DOHH2 (cell line): ENCODE data around the gene IL36RN.

Source experiments
- H3F3A ChIP-seq: fragments of 200-600 bp; sonication (generic), shearing (Covaris generic); 2 replicates; pipeline ENCODE4 v1.6.0; 2016; ENCODE audit warnings: antibody characterized with exemption, mild to moderate bottlenecking; ENCODE audit not compliant: control insufficient read depth, insufficient read depth
- H3K27ac ChIP-seq: fragments of 200-600 bp; sonication (generic); 2 replicates; pipeline ENCODE4 v1.5.1; 2014; ENCODE audit warnings: low read depth, mild to moderate bottlenecking, low read length, moderate library complexity
- H3K27me3 ChIP-seq: fragments of 200-600 bp; sonication (generic); 2 replicates; pipeline ENCODE4 v1.6.1; 2014; ENCODE audit warnings: mild to moderate bottlenecking, low read length, mixed read lengths; ENCODE audit not compliant: control insufficient read depth
- H3K36me3 ChIP-seq: fragments of 200-600 bp; sonication (generic); 2 replicates; pipeline ENCODE4 v1.6.1; 2014; ENCODE audit warnings: mild to moderate bottlenecking, low read length, moderate library complexity, mixed read lengths; ENCODE audit not compliant: control insufficient read depth
- H3K4me1 ChIP-seq: fragments of 200-600 bp; sonication (generic); 2 replicates; pipeline ENCODE4 v1.6.1; 2014; ENCODE audit warnings: mild to moderate bottlenecking, low read length, mixed read lengths; ENCODE audit not compliant: control insufficient read depth
- H3K4me2 ChIP-seq: fragments of 200-600 bp; sonication (generic); 2 replicates; pipeline ENCODE4 v1.6.0; 2014; ENCODE audit warnings: mild to moderate bottlenecking, low read length, moderate library complexity
- H3K4me3 ChIP-seq: fragments of 200-600 bp; sonication (generic); 2 replicates; pipeline ENCODE4 v1.5.1; 2014; ENCODE audit warnings: mild to moderate bottlenecking, low read length, mixed read lengths
- H3K79me2 ChIP-seq: fragments of 200-600 bp; sonication (generic); 2 replicates; pipeline ENCODE4 v1.6.1; 2014; ENCODE audit warnings: mild to moderate bottlenecking, low read length, mixed read lengths; ENCODE audit not compliant: control insufficient read depth
- H3K9me2 ChIP-seq: fragments of 200-600 bp; sonication (generic); replicated peaks from 2 replicates; pipeline ENCODE4 v1.6.1; 2014; ENCODE audit warnings: mild to moderate bottlenecking, low read length, mixed read lengths; ENCODE audit not compliant: control insufficient read depth
- H3K9me3 ChIP-seq: fragments of 200-600 bp; sonication (generic); 2 replicates; pipeline ENCODE4 v1.6.1; 2014; ENCODE audit warnings: antibody characterized with exemption, low read length, mixed read lengths; ENCODE audit not compliant: control insufficient read depth, insufficient read depth
- H4K20me1 ChIP-seq: fragments of 200-600 bp; sonication (generic); 2 replicates; pipeline ENCODE4 v1.6.0; 2014; ENCODE audit warnings: low read depth, mild to moderate bottlenecking, antibody characterized with exemption, low read length, moderate library complexity; ENCODE audit not compliant: control insufficient read depth, insufficient read depth
- EZH2phosphoT487 ChIP-seq: fragments of 200-600 bp; sonication (generic); IDR thresholded peaks from 2 replicates; pipeline ENCODE4 v1.6.1; 2017; ENCODE audit warnings: borderline replicate concordance, mild to moderate bottlenecking, antibody characterized with exemption, low read length, moderate library complexity, mixed read lengths
- TF ChIP-seq, protein P1 (sequence below): fragments of 200-600 bp; sonication (generic); IDR thresholded peaks from one replicate; pipeline ENCODE4 v1.5.1; 2014; ENCODE audit warnings: antibody characterized with exemption, mild to moderate bottlenecking, low read depth, low read length; ENCODE audit not compliant: poor library complexity, severe bottlenecking

IL36RN gene

DNA sequence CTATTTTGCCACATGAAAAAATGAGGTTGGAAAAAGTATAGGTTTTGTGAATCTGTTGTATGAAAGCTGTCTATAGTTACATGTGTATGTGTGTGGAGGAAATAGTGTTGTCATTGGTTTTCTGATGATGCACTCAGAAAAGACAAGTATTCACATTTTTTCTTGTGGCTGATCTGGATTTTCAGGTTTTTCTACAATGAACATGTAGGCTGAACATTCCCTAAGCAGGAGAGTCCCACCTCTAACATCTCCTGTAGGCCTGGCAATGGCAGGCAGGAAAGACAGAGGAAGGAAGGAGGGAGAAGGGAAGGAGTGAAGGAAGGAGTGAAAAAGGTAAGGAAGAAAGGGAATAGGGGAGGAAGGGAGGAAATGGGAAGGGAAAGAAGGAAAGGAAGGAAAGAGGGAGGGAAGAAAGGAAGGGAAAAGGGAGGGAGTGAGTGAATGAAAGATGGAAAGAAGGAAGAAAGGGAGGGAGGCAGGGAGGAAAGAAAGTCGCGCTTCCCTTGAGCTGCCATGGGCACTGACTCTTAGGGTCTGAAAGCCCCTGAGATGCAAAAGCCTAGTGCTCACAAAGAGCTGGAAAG, 495 bp upstream of the IL36RN start:
- H3F3A ChIP-seq = no peaks in the 10 kb centered on the region
- H3K27me3 ChIP-seq = no peaks in the 10 kb centered on the region
- no peaks in the 10 kb centered on the region for H4K20me1 ChIP-seq
- no peaks in the 10 kb centered on the region for H3K36me3 ChIP-seq
- H3K9me2 ChIP-seq = no peaks in the 10 kb centered on the region
- H3K4me3 ChIP-seq = no peak overlapping the region
- H3K27ac ChIP-seq = no peak overlapping the region
- H3K4me2 ChIP-seq = no peak overlapping the region
- no peaks in the 10 kb centered on the region for H3K79me2 ChIP-seq
- TF ChIP-seq EZH2phosphoT487 = no peak
- TF ChIP-seq, protein P1, sequence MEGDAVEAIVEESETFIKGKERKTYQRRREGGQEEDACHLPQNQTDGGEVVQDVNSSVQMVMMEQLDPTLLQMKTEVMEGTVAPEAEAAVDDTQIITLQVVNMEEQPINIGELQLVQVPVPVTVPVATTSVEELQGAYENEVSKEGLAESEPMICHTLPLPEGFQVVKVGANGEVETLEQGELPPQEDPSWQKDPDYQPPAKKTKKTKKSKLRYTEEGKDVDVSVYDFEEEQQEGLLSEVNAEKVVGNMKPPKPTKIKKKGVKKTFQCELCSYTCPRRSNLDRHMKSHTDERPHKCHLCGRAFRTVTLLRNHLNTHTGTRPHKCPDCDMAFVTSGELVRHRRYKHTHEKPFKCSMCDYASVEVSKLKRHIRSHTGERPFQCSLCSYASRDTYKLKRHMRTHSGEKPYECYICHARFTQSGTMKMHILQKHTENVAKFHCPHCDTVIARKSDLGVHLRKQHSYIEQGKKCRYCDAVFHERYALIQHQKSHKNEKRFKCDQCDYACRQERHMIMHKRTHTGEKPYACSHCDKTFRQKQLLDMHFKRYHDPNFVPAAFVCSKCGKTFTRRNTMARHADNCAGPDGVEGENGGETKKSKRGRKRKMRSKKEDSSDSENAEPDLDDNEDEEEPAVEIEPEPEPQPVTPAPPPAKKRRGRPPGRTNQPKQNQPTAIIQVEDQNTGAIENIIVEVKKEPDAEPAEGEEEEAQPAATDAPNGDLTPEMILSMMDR = no peak
- no peaks in the 10 kb centered on the region for H3K4me1 ChIP-seq
- H3K9me3 ChIP-seq = peaks cover 11% of the 10 kb centered on the region

DNA sequence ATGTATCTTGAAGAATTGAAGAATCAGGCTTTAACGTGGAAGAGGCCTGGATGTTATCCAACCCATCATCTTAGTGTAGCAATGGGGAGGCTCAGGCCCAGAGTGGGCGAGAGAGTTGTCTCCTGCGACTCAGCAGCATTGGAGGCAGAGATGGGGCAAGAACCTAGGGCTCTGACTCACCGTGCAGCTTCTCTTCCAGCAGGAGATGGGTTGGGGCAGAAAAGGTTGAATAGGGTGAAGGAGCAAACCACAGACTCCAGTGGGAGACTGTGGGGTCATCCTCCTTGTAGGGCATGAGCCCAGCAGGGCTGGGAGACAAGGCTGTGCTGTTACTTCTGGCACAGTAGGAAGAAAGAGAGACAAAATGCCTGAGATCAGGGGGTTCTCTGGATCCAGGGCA, 1.4 kb downstream of the IL36RN start:
- no peak overlapping the region for H3K4me2 ChIP-seq
- H3F3A ChIP-seq = no peaks in the 10 kb centered on the region
- no peaks in the 10 kb centered on the region for H3K4me1 ChIP-seq
- no peaks in the 10 kb centered on the region for H3K79me2 ChIP-seq
- 0 out of 2 replicates have a peak, but pooled peaks cover 1% of the 10 kb centered on the region for H3K9me3 ChIP-seq
- no peaks in the 10 kb centered on the region for H3K36me3 ChIP-seq
- H3K4me3 ChIP-seq = no peak overlapping the region
- H3K27me3 ChIP-seq = no peaks in the 10 kb centered on the region
- H4K20me1 ChIP-seq = no peaks in the 10 kb centered on the region
- no peak for TF ChIP-seq EZH2phosphoT487
- TF ChIP-seq, protein P1 = no peak
- no peak overlapping the region for H3K27ac ChIP-seq
- no peaks in the 10 kb centered on the region for H3K9me2 ChIP-seq

DNA sequence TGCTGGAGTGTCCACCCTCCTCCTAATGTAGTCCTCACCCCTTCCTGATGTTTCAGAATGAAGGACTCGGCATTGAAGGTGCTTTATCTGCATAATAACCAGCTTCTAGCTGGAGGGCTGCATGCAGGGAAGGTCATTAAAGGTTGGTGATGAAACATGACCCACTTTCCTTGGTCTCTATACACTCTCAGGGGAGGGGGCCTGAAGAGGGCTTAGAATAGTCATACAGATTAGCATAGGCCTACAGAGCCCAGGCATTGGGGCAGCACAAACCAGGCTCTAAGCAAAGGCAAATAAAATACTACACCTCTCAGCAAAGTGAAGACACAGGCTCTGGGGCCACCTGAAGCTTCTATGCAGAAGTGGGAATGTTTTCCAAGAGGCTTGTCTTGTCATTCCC, 1.8 kb downstream of the IL36RN start:
- Histone ChIP-seq H3K4me3 (no peak overlapping the region), H3K4me2 (no peak overlapping the region), H3K27ac (no peak overlapping the region), H4K20me1 (no peaks in the 10 kb centered on the region), H3K36me3 (no peaks in the 10 kb centered on the region), H3K79me2 (no peaks in the 10 kb centered on the region), H3K27me3 (no peaks in the 10 kb centered on the region), H3F3A (no peaks in the 10 kb centered on the region), H3K4me1 (no peaks in the 10 kb centered on the region), H3K9me3 (no peaks in the 10 kb centered on the region), H3K9me2 (no peaks in the 10 kb centered on the region)
- no peak for TF ChIP-seq EZH2phosphoT487
- TF ChIP-seq, protein P1 = no peak

DNA sequence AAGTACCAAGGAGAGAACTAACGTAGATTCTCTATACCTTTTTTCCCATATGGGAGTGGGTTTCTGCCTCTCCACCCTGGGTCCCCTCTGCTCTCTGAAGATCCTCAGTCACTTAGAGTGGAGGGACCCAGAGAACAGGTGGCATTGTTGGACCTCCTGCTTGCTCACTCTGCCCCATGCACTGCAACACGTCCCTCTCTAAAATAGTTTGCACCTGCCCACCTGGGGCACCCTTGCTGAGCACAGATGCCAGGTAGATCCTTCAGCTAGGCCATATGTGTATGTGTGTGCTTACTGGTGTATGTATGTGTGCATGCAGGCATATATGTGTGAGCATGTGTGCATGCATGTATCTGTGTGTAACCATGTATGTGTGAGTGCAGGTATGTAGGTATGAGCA, 2.2 kb downstream of the IL36RN start:
- no peak for TF ChIP-seq EZH2phosphoT487
- TF ChIP-seq, protein P1 = no peak
- no peaks in the 10 kb centered on the region for H3K79me2 ChIP-seq
- no peaks in the 10 kb centered on the region for H4K20me1 ChIP-seq
- no peak overlapping the region for H3K4me3 ChIP-seq
- H3K36me3 ChIP-seq = no peaks in the 10 kb centered on the region
- H3K9me2 ChIP-seq = no peaks in the 10 kb centered on the region
- H3K27me3 ChIP-seq = no peaks in the 10 kb centered on the region
- H3K4me1 ChIP-seq = no peaks in the 10 kb centered on the region
- H3F3A ChIP-seq = no peaks in the 10 kb centered on the region
- no peaks in the 10 kb centered on the region for H3K9me3 ChIP-seq
- H3K27ac ChIP-seq = no peak overlapping the region
- H3K4me2 ChIP-seq = no peak overlapping the region
